HPDE6-E6E7 (cell line): ENCODE data around the gene CCL3.
"Not testable (repeated sequence)": the region's sequence is repeated elsewhere in the genome, so short reads cannot be mapped to it uniquely, and the experiment has no call there.

Experiments used
- DNase-seq: peaks from one replicate; pipeline ENCODE4 v3.0.0; 2011; ENCODE audit warnings: missing footprints; ENCODE audit errors: extremely low spot score

The CCL3 gene

GRCh38 chr17:36089888-36090836 lies at the start of gene CCL3:
Gene CCL3, minus strand, starts transcription at chr17:36090143. Its CDS starts 85 bp downstream, at chr17:36090058.
- no peak for DNase-seq

GRCh38 chr17:36136439-36136838 lies 46.5 kb upstream of the CCL3 start:
- DNase-seq: no peak

- no peak for DNase-seq
These were observed 46.1 kb upstream of the CCL3 start for GRCh38 chr17:36136036-36136435.

- DNase-seq: no peak
These were observed 45.5 kb upstream of the CCL3 start for GRCh38 chr17:36135465-36135864.

- no peak for DNase-seq
These were observed 43.8 kb upstream of the CCL3 start for GRCh38 chr17:36133602-36134236.

GRCh38 chr17:36132421-36132831 lies 42.5 kb upstream of the CCL3 start:
- DNase-seq: no peak

- no peak for DNase-seq
These were observed 42.0 kb upstream of the CCL3 start for GRCh38 chr17:36131931-36132330.

GRCh38 chr17:36131421-36131820 lies 41.5 kb upstream of the CCL3 start:
- no peak for DNase-seq

- no peak for DNase-seq
These were observed 40.4 kb upstream of the CCL3 start for GRCh38 chr17:36130346-36130745.

GRCh38 chr17:36129616-36130015 lies 39.7 kb upstream of the CCL3 start:
- DNase-seq: no peak

- DNase-seq: no peak
These were observed 38.6 kb upstream of the CCL3 start for GRCh38 chr17:36128411-36128978.

GRCh38 chr17:36127911-36128310 lies 38.0 kb upstream of the CCL3 start:
- DNase-seq: no peak

GRCh38 chr17:36127199-36127893 lies 37.4 kb upstream of the CCL3 start:
- no peak for DNase-seq

- no peak for DNase-seq
These were observed 35.2 kb upstream of the CCL3 start for GRCh38 chr17:36124879-36125824.

- no peak for DNase-seq
These were observed 33.5 kb upstream of the CCL3 start for GRCh38 chr17:36123431-36123830.

- DNase-seq: not testable (repeated sequence)
These were observed 31.2 kb upstream of the CCL3 start for GRCh38 chr17:36121099-36121498.

- DNase-seq: no peak
These were observed 30.3 kb upstream of the CCL3 start for GRCh38 chr17:36120221-36120620.

- no peak for DNase-seq
These were observed 28.8 kb upstream of the CCL3 start for GRCh38 chr17:36118477-36119353.

GRCh38 chr17:36117505-36118382 lies 27.8 kb upstream of the CCL3 start:
- no peak for DNase-seq
